Muscle layer of colon (tissue), 2 donors: ENCODE results near the gene NFKBIZ.
"Not testable (repeated sequence)": the region's sequence is repeated elsewhere in the genome, so short reads cannot be mapped to it uniquely, and the experiment has no call there.

Experiments used
- H3K27ac ChIP-seq: one replicate; pipeline ENCODE4 v1.7.0; 2013; ENCODE audit warnings: low read depth, mild to moderate bottlenecking, low read length, moderate library complexity
- H3K27me3 ChIP-seq, 2 donors: one replicate each; pipeline ENCODE4 v1.7.0; 2013; ENCODE audit warnings: low read length in 2 of 2, mild to moderate bottlenecking in 2 of 2; ENCODE audit not compliant: insufficient read depth in 2 of 2, control insufficient read depth in 1 of 2
- H3K36me3 ChIP-seq: one replicate; pipeline ENCODE4 v1.7.0; 2013; ENCODE audit warnings: mild to moderate bottlenecking, low read length; ENCODE audit not compliant: insufficient read depth
- H3K4me1 ChIP-seq: one replicate; pipeline ENCODE4 v1.7.0; 2013; ENCODE audit warnings: mild to moderate bottlenecking, low read length; ENCODE audit not compliant: insufficient read depth
- H3K4me3 ChIP-seq, 2 donors: one replicate each; pipeline ENCODE4 v1.7.0; 2013; ENCODE audit warnings: low read length in 2 of 2, low read depth in 1 of 2, mild to moderate bottlenecking in 1 of 2, moderate library complexity in 1 of 2
- H3K9ac ChIP-seq: one replicate; pipeline ENCODE4 v1.7.0; 2013; ENCODE audit warnings: low read length
- H3K9me3 ChIP-seq: one replicate; pipeline ENCODE4 v1.7.0; 2013; ENCODE audit warnings: mild to moderate bottlenecking, low read length
- donor health status: abdominal sarcoma.
- donor health status: Adenocarcinoma of cecum.

NFKBIZ gene

GRCh38 chr3:101864926-101865325 is 15.6 kb downstream of the NFKBIZ start:
- H3K9me3 ChIP-seq, H3K9ac ChIP-seq: not testable (repeated sequence)

GRCh38 chr3:101865751-101866509 is 16.6 kb downstream of the NFKBIZ start:
- H3K36me3 ChIP-seq, result peaks cover 5% of the 10 kb centered on the region
- no peaks in the 10 kb centered on the region for H3K27me3 ChIP-seq
- H3K27ac ChIP-seq, result no peak overlapping the region
- H3K4me3 ChIP-seq, result no peak overlapping the region
- no peak overlapping the region for H3K9ac ChIP-seq
- no peaks in the 10 kb centered on the region for H3K9me3 ChIP-seq
- H3K4me1 ChIP-seq, result no peaks in the 10 kb centered on the region

More at GRCh38 chr3:101864926-101865325, 15.6 kb downstream of the NFKBIZ start:
- not testable (repeated sequence) for H3K4me1 ChIP-seq, H3K27ac ChIP-seq, H3K4me3 ChIP-seq, H3K27me3 ChIP-seq
- peaks cover 13% of the 10 kb centered on the region for H3K36me3 ChIP-seq

GRCh38 chr3:101867511-101867910 is 18.2 kb downstream of the NFKBIZ start:
- no peak overlapping the region for H3K4me3 ChIP-seq
- no peaks in the 10 kb centered on the region for H3K36me3 ChIP-seq
- no peaks in the 10 kb centered on the region for H3K27me3 ChIP-seq
- no peak overlapping the region for H3K9ac ChIP-seq
- no peak overlapping the region for H3K27ac ChIP-seq
- H3K4me1 ChIP-seq, result no peaks in the 10 kb centered on the region
- no peaks in the 10 kb centered on the region for H3K9me3 ChIP-seq

GRCh38 chr3:101867996-101868395 is 18.7 kb downstream of the NFKBIZ start:
- H3K36me3 ChIP-seq, result no peaks in the 10 kb centered on the region
- H3K9me3 ChIP-seq, result no peaks in the 10 kb centered on the region
- H3K4me1 ChIP-seq, result no peaks in the 10 kb centered on the region
- H3K9ac ChIP-seq, result no peak overlapping the region
- H3K27me3 ChIP-seq, result no peaks in the 10 kb centered on the region
- no peak overlapping the region for H3K4me3 ChIP-seq
- H3K27ac ChIP-seq, result no peak overlapping the region

GRCh38 chr3:101868534-101869464 is 19.5 kb downstream of the NFKBIZ start:
- Histone ChIP-seq H3K9me3 (no peaks in the 10 kb centered on the region), H3K27ac (no peak overlapping the region), H3K9ac (no peak overlapping the region), H3K4me3 (no peak overlapping the region), H3K4me1 (no peaks in the 10 kb centered on the region), H3K36me3 (no peaks in the 10 kb centered on the region), H3K27me3 (no peaks in the 10 kb centered on the region)

GRCh38 chr3:101870138-101870537 is 20.8 kb downstream of the NFKBIZ start:
- Histone ChIP-seq H3K27me3 (no peaks in the 10 kb centered on the region), H3K9me3 (no peaks in the 10 kb centered on the region), H3K4me1 (no peaks in the 10 kb centered on the region), H3K9ac (no peak overlapping the region), H3K27ac (no peak overlapping the region), H3K4me3 (no peak overlapping the region), H3K36me3 (no peaks in the 10 kb centered on the region)

- Histone ChIP-seq H3K9ac (no peak overlapping the region), H3K27me3 (no peaks in the 10 kb centered on the region), H3K36me3 (no peaks in the 10 kb centered on the region), H3K9me3 (no peaks in the 10 kb centered on the region), H3K4me3 (no peak overlapping the region), H3K27ac (no peak overlapping the region), H3K4me1 (no peaks in the 10 kb centered on the region)
Observed at GRCh38 chr3:101873619-101874018, 24.3 kb downstream of the NFKBIZ start.

GRCh38 chr3:101876142-101876541 is 26.8 kb downstream of the NFKBIZ start:
- no peaks in the 10 kb centered on the region for H3K9me3 ChIP-seq
- no peaks in the 10 kb centered on the region for H3K27me3 ChIP-seq
- no peaks in the 10 kb centered on the region for H3K4me1 ChIP-seq
- no peak overlapping the region for H3K27ac ChIP-seq
- no peak overlapping the region for H3K9ac ChIP-seq
- H3K36me3 ChIP-seq, result no peaks in the 10 kb centered on the region
- no peak overlapping the region for H3K4me3 ChIP-seq

- no peaks in the 10 kb centered on the region for H3K9me3 ChIP-seq
- no peaks in the 10 kb centered on the region for H3K4me1 ChIP-seq
- no peak overlapping the region for H3K9ac ChIP-seq
- H3K27ac ChIP-seq, result no peak overlapping the region
- H3K27me3 ChIP-seq, result no peaks in the 10 kb centered on the region
- no peaks in the 10 kb centered on the region for H3K36me3 ChIP-seq
- no peak overlapping the region for H3K4me3 ChIP-seq
Observed at GRCh38 chr3:101878589-101878988, 29.3 kb downstream of the NFKBIZ start.

- H3K36me3 ChIP-seq, result no peaks in the 10 kb centered on the region
- no peak overlapping the region for H3K9ac ChIP-seq
- H3K9me3 ChIP-seq, result no peaks in the 10 kb centered on the region
- no peak overlapping the region for H3K4me3 ChIP-seq
- H3K27me3 ChIP-seq, result no peaks in the 10 kb centered on the region
- H3K27ac ChIP-seq, result no peak overlapping the region
- no peaks in the 10 kb centered on the region for H3K4me1 ChIP-seq
Observed at GRCh38 chr3:101879102-101879501, 29.8 kb downstream of the NFKBIZ start.

GRCh38 chr3:101879623-101880284 is 30.4 kb downstream of the NFKBIZ start:
- no peaks in the 10 kb centered on the region for H3K36me3 ChIP-seq
- H3K27ac ChIP-seq, result no peak overlapping the region
- H3K4me3 ChIP-seq, result no peak overlapping the region
- H3K9ac ChIP-seq, result no peak overlapping the region
- no peaks in the 10 kb centered on the region for H3K9me3 ChIP-seq
- no peaks in the 10 kb centered on the region for H3K27me3 ChIP-seq
- H3K4me1 ChIP-seq, result no peaks in the 10 kb centered on the region
